GM20000 (cell line): ENCODE data around the gene GLG1.
A peak's percentile ranks its signal among the peaks of the same experiment; 100 is the strongest.
"Not testable (repeated sequence)": the region's sequence is repeated elsewhere in the genome, so short reads cannot be mapped to it uniquely, and the experiment has no call there.

Source experiments
- DNase-seq: peaks from one replicate; pipeline ENCODE4 v3.0.0; 2012; ENCODE audit warnings: low spot score
- CTCF ChIP-seq: IDR thresholded peaks from 2 replicates; pipeline ENCODE4 v1.5.1; 2012; ENCODE audit warnings: mild to moderate bottlenecking, control low read depth; ENCODE audit errors: extremely low read depth, missing control alignments

The GLG1 gene

DNA sequence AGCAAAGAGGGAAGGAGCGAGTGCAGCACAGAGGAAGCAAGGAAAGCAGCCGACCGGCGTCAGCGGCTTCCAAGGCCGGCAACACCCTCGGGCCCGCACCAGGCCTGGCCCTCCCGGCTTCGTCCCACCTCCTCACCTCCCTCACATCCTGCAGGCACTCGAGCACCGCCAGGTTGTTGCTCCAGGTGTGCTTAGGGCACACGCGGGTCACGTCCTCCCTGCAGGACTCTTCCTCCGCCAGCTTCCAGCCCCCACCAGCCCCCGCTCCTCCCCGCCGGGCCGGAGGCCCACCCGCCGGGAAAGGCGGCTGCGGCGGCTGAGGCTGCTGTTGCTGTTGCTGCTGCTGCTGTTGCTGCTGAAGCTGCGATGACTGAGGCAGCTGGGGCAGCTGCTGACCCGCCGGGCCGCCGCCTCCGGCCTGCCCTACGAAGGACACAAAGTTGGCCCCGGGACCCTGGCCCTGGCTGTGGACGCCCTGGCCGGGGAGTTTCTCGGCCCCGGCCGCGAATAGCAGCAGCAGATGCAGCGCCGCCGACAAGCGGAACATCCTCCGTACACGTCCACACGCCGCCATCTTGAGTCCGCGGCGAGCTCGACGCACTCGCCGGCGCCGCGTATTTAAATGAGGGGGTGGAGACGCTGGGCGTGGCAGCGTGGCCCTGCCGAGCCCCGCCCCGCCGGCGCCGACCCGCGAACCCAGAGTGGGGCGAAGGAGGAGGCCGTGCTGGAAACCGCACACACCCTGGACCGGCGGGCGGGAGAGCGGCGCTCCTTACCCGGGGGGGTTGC, at the start of gene GLG1:
TSS of gene GLG1 (minus strand) at position 594 of the 789 bp plus-strand sequence. CDS start at position 574, 20 bp downstream.
- DNase-seq = peak; percentile 92
- TF ChIP-seq CTCF = no peak

- no peak for TF ChIP-seq CTCF
- DNase-seq = no peak
These were observed 47.7 kb upstream of the GLG1 start for GRCh38 chr16:74654536-74655050.

GRCh38 chr16:74652883-74653282, 46.0 kb upstream of the GLG1 start:
- DNase-seq = not testable (repeated sequence)

DNA sequence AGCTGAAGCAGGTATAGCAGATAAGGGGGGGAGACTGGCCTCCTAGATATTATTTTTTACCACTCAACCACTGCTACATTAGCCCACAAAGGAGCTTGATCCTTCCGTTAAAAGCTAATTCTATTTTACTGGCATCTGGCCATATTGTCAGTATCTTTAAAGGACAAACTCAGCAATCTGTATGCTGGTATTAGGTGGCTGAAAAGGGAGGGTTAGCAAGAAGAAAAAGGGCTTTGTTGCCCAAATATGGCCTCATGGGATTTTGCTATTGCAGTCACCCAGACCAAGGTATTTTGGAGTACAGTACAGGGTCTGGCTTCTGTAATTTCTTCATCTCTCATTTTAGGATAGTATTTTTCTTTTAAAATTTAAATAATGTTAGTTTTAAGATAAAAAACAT, 45.3 kb upstream of the GLG1 start:
- no peak for DNase-seq
- no peak for TF ChIP-seq CTCF

GRCh38 chr16:74651841-74652240, 44.9 kb upstream of the GLG1 start:
- no peak for DNase-seq

GRCh38 chr16:74650966-74651567, 44.2 kb upstream of the GLG1 start:
- TF ChIP-seq CTCF = no peak
- no peak for DNase-seq

More at GRCh38 chr16:74651841-74652240, 44.9 kb upstream of the GLG1 start:
- TF ChIP-seq CTCF = no peak

DNA sequence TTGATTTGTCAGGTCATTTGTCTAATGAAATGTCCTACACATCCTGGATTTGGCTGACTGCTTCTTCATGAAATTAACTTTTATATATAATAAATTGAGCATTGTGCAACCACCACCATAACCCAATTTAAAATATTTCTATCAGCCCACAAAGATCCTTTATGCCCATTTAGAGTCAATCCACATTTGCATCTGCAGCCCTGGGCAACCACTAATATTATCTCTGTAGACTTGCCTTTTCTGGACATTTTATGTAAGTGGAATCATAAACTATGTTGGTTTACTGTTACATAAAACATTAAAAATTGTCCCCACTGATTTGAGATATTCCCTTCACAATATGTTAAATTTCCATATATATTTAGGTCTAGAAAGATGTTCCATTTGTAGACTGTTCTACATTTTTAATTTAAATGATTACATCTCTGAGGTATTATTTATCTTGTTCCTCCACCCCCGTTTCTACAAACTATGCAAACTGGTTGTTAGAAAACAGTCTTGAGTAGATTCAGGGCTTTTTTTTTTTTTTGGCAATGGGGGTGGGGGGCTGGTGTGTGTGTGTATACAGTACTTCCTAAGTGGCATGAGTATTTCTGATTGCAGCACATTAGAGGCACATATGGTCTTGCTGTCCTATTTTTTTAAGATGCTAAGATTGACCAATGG, 43.1 kb upstream of the GLG1 start:
- TF ChIP-seq CTCF = no peak
- DNase-seq = no peak
